Renal cortex interstitium (tissue), 11 donors: ENCODE results near the gene ALOX5AP. TPM values are rescaled to one million over a fixed set of nuclear protein-coding genes. Genes with fewer than 3 reads are reported as not detected.

Experiments used
- DNase-seq, 11 donors: peaks; one replicate each; pipeline ENCODE4 v3.0.0-alpha.2; 2013; ENCODE audit warnings: low read depth in 9 of 11, low spot score in 4 of 11; ENCODE audit errors: extremely low read depth in 1 of 11
- polyA plus RNA-seq, 3 donors: library from polyadenylated mRNA; unstranded; fragments of 120-200 nt; gene quantifications; one replicate each; pipeline ENCODE4 v1.2.1, GENCODE V29; 2013; ENCODE audit not compliant: insufficient read length in 3 of 3

The ALOX5AP gene
- polyA plus RNA-seq, 3 donors: 3.2 to 5.4 (median 3.6) TPM

DNA sequence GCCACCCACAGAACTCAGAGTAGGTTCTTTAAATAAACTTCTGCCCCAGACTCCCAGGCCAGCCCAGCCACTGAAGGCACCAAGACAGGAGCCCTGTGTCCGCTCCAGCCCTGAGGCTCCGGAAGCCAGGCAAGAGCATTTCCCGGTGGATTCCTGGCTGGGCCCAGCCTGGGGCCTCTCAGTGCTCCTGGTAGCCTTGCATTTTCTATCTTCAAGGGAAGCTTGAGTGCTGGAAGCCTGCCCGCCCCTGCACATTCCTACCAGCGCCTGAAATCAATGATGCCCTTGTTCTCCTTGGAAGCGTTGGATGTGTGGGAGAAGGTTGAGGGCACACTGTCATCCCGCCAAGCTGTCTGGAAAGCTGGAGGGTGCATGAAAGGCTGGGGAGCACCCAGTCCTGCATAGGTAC lies 70.3 kb downstream of the ALOX5AP start:
- DNase-seq: no peak

DNA sequence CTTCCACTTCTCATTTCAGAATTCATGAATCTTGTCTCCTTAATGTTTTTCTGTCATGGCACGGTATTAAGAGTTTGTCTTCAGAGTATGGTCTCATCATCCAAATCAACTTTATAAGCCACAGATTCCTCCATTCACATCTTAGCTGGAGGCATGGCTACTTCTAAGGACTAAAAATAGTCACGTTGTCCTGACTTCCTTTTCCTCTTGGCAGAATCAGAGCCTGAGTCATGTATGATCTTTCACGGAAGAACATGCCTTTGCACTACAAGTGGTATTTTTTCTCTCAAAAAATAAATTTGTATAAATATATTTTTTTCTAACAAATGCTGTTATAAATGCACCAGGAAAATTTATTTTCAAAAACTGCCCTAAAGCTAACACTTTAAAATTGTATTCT lies 71.4 kb downstream of the ALOX5AP start:
- DNase-seq: no peak

DNA sequence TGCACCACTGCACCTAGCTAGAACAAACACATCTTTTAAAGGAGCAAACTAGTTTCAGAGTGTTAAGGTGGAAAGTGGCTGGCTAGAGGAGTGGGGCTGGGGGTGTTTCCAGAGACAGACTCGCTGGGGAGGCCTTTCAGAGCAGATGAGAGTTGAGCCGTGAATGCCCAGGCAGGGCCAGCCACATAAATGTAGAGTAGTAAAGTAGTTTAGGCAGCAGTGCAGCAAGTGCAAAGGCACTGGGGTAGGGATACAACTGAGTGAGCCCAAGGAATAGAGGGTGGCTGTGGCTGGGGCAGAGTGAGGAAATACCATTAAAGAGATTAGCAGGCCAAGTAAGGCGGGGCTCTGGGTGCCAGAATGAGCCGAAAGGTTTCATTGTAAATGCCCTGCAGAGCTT lies 72.0 kb downstream of the ALOX5AP start:
- DNase-seq: no peak

DNA sequence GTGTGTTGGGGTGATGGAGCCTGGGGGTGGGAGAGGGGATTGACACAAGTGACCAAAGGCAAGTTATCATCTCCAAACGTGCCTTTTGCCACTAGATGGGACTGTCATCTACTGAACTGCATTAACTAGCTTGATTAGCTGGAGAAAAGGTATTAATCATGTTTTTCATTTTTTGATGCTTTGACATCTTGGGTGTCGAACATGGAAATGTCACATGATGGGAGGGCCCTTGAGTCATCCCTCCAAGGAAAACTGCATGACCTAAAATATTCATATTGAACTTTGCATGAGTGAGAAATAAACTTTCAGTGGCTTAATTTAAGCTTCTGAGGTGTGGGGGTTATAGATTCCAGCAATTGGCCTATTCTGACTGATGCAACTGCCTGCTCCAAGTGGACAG lies 73.3 kb downstream of the ALOX5AP start:
- DNase-seq: no peak

DNA sequence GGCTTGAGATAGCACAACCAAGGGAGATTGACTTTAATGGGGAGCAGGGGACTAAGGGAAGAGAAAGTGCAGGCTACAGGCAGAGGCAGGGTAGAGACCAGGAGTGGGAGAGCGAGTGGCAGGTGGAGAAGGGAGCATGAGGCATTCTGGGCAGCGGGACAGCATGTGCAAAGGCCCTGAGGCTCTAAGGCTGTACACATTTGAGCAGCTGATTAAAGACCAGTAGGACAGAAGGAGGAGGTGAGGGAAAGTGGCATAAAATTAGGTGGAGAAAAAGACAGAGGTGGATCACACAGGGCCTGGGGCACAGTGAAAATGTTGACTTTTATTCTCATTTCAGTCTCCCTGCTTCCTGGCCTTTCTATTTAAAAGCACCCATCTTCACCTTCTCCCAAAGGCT lies 74.4 kb downstream of the ALOX5AP start:
- DNase-seq: no peak

DNA sequence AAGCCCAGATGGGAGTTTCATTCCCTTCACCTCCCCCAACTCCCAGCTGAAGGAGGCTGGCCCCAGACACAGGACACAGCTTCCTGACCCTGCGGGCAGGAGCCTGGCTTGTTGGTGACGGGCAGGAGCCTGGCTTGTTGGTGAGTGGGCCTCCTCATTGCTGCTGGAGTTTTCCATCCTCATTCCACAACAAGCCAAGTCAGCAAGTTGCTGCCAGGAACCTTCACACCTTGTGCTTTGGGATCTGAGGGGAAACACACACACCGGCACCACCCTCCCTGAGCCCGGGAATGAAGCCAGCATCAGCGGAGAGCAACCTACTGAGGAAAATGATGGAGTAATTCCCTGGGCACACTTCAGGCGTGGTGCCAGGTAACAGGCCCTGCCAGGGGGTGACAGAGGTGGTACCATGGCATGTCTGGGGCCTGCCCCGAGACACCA lies 74.9 kb downstream of the ALOX5AP start:
- no peak for DNase-seq

DNA sequence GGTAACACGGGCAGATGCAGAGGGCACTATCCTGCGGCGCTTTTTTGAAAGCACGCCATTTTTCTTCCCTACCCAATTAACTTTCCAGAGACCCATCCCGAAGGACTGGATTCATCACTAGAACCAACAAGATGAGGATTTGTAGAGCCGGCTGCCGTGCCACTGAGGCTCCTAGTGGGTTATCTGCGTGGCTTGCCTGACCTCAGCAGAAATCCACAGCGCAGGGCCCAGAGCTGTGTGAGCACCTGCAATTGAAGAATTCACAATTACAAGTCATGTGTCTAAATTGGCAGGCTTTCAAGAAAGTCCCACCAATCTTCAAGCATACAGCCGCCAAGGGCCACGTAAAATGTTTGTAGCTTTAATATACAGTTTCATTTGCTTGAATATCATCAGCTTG lies 75.5 kb downstream of the ALOX5AP start:
- no peak for DNase-seq

Other genes starting within 250 kb of the ALOX5AP start
- gene USPL1, start 117.6 kb upstream of the ALOX5AP start, polyA plus RNA-seq: 10 to 100 TPM; 21.5 to 27.6 (median 27.0) TPM
- gene MEDAG, start 170.7 kb downstream of the ALOX5AP start, polyA plus RNA-seq: 1 to 10 TPM in 2 of 3 donors, under 1 TPM in 1; 0.85 to 1.9 (median 1.2) TPM
- gene TEX26, start 197.1 kb downstream of the ALOX5AP start, polyA plus RNA-seq: 1 to 10 TPM in 2 of 3 donors, under 1 TPM in 1; 0.77 to 2.9 (median 1.7) TPM